ENCODE results near the gene THEM5. TPM values are rescaled to one million over a fixed set of nuclear protein-coding genes. Genes with fewer than 3 reads are reported as not detected.

The THEM5 gene
- total and polyA plus RNA-seq, 10 of the 15 experiments (the other 5 are each of a cell fraction or from before 2014, with no cell fraction given), result 0.16 TPM; not detected in 9

DNA sequence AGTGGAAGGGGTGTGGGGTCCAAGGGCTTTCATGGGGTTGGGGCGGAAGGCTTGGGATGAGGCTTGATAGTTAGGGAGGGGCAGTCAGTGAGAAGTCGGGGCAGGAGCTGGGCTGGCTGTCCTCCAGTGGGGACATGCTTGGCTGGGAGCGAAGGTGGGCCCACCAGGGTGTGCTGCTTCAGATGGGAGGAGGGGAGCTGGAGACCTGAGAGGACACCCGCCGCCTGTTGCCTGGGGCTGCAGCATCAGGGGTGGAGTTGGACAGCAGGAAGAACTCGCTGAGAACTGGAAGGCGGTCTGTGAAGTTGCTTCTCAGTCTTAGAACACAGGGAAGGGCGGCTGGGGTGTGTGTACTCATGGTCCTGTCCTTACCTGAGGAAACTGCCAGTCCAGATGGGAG is 1.6 kb downstream of the THEM5 start (continued):
- TF ChIP-seq, protein P1, sequence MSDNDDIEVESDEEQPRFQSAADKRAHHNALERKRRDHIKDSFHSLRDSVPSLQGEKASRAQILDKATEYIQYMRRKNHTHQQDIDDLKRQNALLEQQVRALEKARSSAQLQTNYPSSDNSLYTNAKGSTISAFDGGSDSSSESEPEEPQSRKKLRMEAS (IDR thresholded peaks at IDR 0.05; ENCODE audit: low read depth, low read length), result no peak
- no peak for TF ChIP-seq SIX5 (IDR thresholded peaks at IDR 0.05; ENCODE audit: low read depth, low read length, severe bottlenecking)
- no peak for TF ChIP-seq MLLT1 (IDR thresholded peaks at IDR 0.05)
- no peak for TF ChIP-seq RELA (IDR thresholded peaks at IDR 0.05; ENCODE audit: borderline replicate concordance, partially characterized antibody)

DNA sequence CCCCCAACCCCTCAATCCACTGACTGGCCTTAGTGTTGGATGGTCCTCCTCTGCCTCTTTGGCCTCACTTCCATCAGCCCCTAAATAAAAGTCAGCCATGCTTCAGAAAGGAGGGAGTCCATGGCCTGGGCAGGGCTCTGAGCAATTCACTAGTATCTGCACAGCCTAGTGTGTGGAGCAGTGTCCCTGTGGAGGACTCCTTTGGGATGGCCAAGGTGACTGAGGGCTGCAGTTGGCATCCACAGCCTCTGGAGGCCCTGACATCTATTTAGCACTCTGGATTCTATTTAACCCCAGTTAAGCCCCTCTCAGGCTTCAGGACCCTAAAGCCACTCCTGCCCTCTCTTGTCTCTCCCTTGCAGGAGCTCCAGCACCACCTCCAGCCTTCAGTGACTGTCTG is 3.6 kb downstream of the THEM5 start:
- Histone ChIP-seq H3K4me1 (ENCODE audit: control insufficient read depth, insufficient read depth, low read length) (no peaks in the 10 kb centered on the region), H3K9me3 (replicated peaks; ENCODE audit: control insufficient read depth, insufficient read depth, low read length) (no peaks in the 10 kb centered on the region), H3K27ac (ENCODE audit: control insufficient read depth, insufficient read depth) (no peak overlapping the region), H3K4me2 (ENCODE audit: control insufficient read depth, insufficient read depth) (no peak overlapping the region), H3K79me2 (ENCODE audit: control insufficient read depth, insufficient read depth, low read length) (no peaks in the 10 kb centered on the region), H3K9ac (ENCODE audit: control insufficient read depth, insufficient read depth, low read length) (no peak overlapping the region), H3K36me3 (ENCODE audit: control insufficient read depth in 2 of 2, insufficient read depth in 2 of 2, low read length in 1 of 2) (no peaks in the 10 kb centered on the region), H3K27me3 (replicated peaks in 1 of 2; ENCODE audit: control insufficient read depth in 2 of 2, insufficient read depth in 2 of 2, low read length in 1 of 2) (peaks cover 0 to 3% of the 10 kb centered on the region in 2 experiments; a peak in 1 of 4 replicates), H2AFZ (ENCODE audit: control insufficient read depth, low read depth, low read length) (no peak overlapping the region), H4K20me1 (ENCODE audit: control insufficient read depth, insufficient read depth) (no peaks in the 10 kb centered on the region), H3K4me3 (no peak overlapping the region)
- RAD21 ChIA-PET (ENCODE audit: unreplicated experiment), result no interaction called here
- no peak for TF ChIP-seq POLR2AphosphoS5 (IDR thresholded peaks at IDR 0.05; ENCODE audit: low read length)
- no peak for TF ChIP-seq SUPT20H (IDR thresholded peaks at IDR 0.05; ENCODE audit: borderline replicate concordance, control insufficient read depth, low read depth, low read length)
- no peak for TF ChIP-seq ASH2L (IDR thresholded peaks at IDR 0.05; ENCODE audit: borderline replicate concordance, low read depth)
- TF ChIP-seq, protein P2, sequence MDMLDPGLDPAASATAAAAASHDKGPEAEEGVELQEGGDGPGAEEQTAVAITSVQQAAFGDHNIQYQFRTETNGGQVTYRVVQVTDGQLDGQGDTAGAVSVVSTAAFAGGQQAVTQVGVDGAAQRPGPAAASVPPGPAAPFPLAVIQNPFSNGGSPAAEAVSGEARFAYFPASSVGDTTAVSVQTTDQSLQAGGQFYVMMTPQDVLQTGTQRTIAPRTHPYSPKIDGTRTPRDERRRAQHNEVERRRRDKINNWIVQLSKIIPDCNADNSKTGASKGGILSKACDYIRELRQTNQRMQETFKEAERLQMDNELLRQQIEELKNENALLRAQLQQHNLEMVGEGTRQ (IDR thresholded peaks at IDR 0.05; ENCODE audit: borderline replicate concordance, low read depth, low read length), result no peak
- TF ChIP-seq CHD4 (IDR thresholded peaks at IDR 0.05), result no peak
- TF ChIP-seq ELK1 (IDR thresholded peaks at IDR 0.05; ENCODE audit: low read depth, low read length), result no peak
- TF ChIP-seq YBX1 (IDR thresholded peaks at IDR 0.05), result no peak
- TF ChIP-seq ZBED1 (IDR thresholded peaks at IDR 0.05; ENCODE audit: borderline replicate concordance), result no peak
- TF ChIP-seq SKIL (IDR thresholded peaks at IDR 0.05; ENCODE audit: low read depth, poor library complexity, severe bottlenecking), result no peak
- TF ChIP-seq MEF2B (IDR thresholded peaks at IDR 0.05; ENCODE audit: partially characterized antibody, poor library complexity, severe bottlenecking), result no peak
- POLR2A ChIA-PET, result no interaction called here
- ATAC-seq (no peak), DNase-seq (ENCODE audit: low read depth, low spot score) (no peak), FAIRE-seq (no peak)
- intact Hi-C loops (cut with micrococcal nuclease; ENCODE audit: unreplicated experiment), result no loop called here
- CTCF ChIA-PET, result interaction anchor here (1.0 kb wide), 1 partner anchor 10 kb away, joined by 3 read pairs; the partner anchor contains the start of gene C2CD4D
- BruUV-seq (replicated peaks), result no TSS peak
- SMC1A ChIA-PET (ENCODE audit: uncharacterized antibody, unreplicated experiment), result interaction anchor here (1.3 to 1.8 kb wide), 2 partner anchors 10 to 28 kb away, joined by 4 to 6 read pairs; partner anchors contain the start of gene C2CD4D
- in situ Hi-C loops (cut with MboI), result no loop called here

Data from GM12878 (cell line).